GM23338 (cell line): ENCODE results near the gene SEC22B.
"Not testable (repeated sequence)": the region's sequence is repeated elsewhere in the genome, so short reads cannot be mapped to it uniquely, and the experiment has no call there.

Experiments
- CREB1 ChIP-seq: fragments of 250-450 bp; sonication (Bioruptor Pico); IDR thresholded peaks from 2 replicates; pipeline ENCODE4 v1.5.0; 2020; ENCODE audit warnings: low read depth, mild to moderate bottlenecking, moderate library complexity
- CTCF ChIP-seq, 2 experiments: fragments of 200-600 bp in 1 of 2; sonication (generic) in 1 of 2; conservative IDR thresholded peaks; 2 replicates each; pipeline versions ENCODE4 v1.5.1 to v1.6.1; 2016 to 2017; ENCODE audit warnings: antibody characterized with exemption in 2 of 2, low read depth in 2 of 2, mild to moderate bottlenecking in 2 of 2, moderate library complexity in 1 of 2
- ETS1 ChIP-seq: IDR thresholded peaks from 2 replicates; pipeline ENCODE4 v1.6.1; 2016; ENCODE audit warnings: antibody characterized with exemption
- EZH2 ChIP-seq: fragments of 200-600 bp; sonication (generic); IDR thresholded peaks from one replicate; pipeline ENCODE4 v1.8.0; 2017; ENCODE audit warnings: antibody characterized with exemption, mild to moderate bottlenecking, low read depth; ENCODE audit not compliant: unreplicated experiment
- EZH2phosphoT487 ChIP-seq: fragments of 200-600 bp; sonication (generic); IDR thresholded peaks from one replicate; pipeline ENCODE4 v1.8.1; 2018; ENCODE audit warnings: antibody characterized with exemption; ENCODE audit not compliant: unreplicated experiment
- POLR2AphosphoS5 ChIP-seq: IDR thresholded peaks from 2 replicates; pipeline ENCODE4 v1.6.1; 2016; ENCODE audit warnings: antibody characterized with exemption, low read depth
- REST ChIP-seq: IDR thresholded peaks from one replicate; pipeline ENCODE4 v1.6.1; 2018; ENCODE audit warnings: antibody characterized with exemption; ENCODE audit not compliant: unreplicated experiment
- ZNF114 ChIP-seq: fragments of 250-450 bp; sonication (Bioruptor Pico); IDR thresholded peaks from 2 replicates; pipeline ENCODE4 v1.5.0; 2020; ENCODE audit warnings: mild to moderate bottlenecking, moderate library complexity

- TF ChIP-seq CTCF (conservative IDR thresholded peaks at IDR 0.05; ENCODE audit: low read depth in 2 of 2); POLR2AphosphoS5; EZH2phosphoT487; EZH2; REST; CREB1 (CRISPR knock-in tag); ZNF114 (CRISPR knock-in tag); ETS1: not testable (repeated sequence)
These were observed 33.6 kb downstream of the SEC22B start for GRCh38 chr1:120142512-120143263.
